Measurements from ENCODE around the gene DLEC1.
"Not testable (repeated sequence)": the region's sequence is repeated elsewhere in the genome, so short reads cannot be mapped to it uniquely, and the experiment has no call there.

- not testable (repeated sequence) for TF ChIP-seq CTCF (IDR thresholded peaks at IDR 0.05); MAX (IDR thresholded peaks at IDR 0.05); POLR2A (IDR thresholded peaks at IDR 0.05; ENCODE audit: low read length); HDAC2 (IDR thresholded peaks at IDR 0.05)
Observed at GRCh38 chr3:38134517-38135143, 95.6 kb downstream of the DLEC1 start.

Measured in A549 (cell line).